CD1c-positive myeloid dendritic cell (primary cell): Measurements from ENCODE around the gene ABCC11.
"Not testable (repeated sequence)": the region's sequence is repeated elsewhere in the genome, so short reads cannot be mapped to it uniquely, and the experiment has no call there.

ENCODE experiments used
- DNase-seq: peaks from one replicate; pipeline ENCODE4 v3.0.0-alpha.2; 2016; ENCODE audit errors: extremely low spot score

ABCC11 gene

DNA sequence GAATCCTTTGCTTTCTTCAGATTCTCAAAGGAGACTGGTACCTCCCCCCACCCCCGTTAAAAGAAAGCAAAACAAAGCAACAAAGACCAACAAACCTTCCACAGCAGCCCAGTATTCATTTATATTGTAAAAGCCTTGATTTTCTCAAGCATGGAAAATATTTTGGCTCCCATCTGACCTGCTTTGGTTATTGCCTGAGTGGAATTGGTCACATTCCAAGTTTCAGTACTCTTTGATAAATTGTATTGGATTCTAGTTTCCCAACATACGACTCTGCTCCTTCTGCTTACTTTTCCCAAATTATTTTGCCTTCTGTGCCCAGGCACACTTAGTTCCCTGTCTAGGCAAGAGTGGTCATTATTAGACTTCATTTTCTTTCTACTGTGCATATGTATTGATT, 1.3 kb downstream of the ABCC11 start:
- no peak for DNase-seq

DNA sequence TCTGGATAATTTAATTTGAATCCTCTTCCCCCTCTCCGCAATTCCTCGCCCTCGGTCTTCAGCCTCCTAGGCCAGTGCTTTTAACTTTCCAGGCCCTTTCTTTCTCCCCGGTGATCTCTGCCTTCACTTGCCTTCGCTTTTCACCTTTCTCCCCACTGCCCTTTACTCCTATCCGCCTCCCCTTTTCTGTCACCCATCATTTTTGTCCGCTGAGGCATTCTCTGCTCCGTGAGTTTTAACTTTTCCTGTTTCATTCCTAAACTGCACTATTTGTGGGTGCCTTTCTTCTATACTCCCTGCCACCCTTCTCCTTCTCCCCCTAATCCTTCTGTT, 2.5 kb downstream of the ABCC11 start:
- DNase-seq = no peak

DNA sequence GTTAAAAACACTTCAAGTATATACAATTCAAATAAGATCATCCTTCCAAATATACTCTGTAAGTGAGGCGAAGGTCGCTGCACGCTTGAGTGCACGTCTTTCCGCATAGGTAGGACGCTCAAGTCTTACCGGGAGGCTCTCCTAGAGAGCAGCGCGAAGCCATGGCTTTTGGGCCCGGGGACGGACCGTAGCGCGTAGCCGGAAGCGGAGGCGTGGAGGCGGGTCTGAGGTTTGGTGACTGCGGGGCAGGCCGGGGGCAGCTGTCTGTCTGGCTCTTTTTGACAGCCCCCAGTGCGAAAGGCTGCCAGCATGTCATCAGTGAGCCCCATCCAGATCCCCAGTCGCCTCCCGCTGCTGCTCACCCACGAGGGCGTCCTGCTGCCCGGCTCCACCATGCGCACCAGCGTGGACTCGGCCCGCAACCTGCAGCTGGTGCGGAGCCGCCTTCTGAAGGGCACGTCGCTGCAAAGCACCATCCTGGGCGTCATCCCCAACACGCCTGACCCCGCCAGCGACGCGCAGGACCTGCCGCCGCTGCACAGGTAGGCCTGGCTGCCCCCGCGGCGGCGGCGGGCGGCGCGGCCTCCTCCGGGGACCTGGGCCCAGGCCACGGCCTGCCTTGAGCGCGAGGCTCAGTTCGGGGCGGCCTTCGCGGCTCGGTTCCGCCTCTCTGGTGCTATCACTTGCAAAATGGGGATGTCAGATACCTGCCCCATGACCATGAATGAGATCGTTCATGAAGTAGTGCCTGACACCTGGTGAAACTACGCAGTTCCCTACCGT, 3.1 kb downstream of the ABCC11 start, which contains the start of gene LONP2:
LONP2 (plus strand) TSS at position 221 of the 783 bp plus-strand sequence; CDS start at position 310, 89 bp downstream.
- peak; percentile 95 for DNase-seq

DNA sequence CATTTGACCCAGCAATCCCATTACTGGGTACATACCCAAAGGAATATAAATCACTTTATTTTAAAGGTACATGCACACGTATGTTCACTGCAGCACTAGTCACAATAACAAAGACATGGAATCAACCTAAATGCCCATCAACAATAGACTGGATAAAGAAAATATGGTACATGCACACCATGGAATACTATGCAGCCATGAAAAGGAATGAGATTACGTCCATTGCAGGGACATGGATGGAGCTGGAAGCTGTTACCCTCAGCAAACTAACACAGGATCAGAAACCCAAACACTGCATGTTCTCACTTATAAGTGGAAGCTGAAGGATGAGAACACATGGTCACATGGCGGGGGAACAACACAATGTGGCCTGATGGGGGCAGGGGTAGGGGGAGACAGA, 7.2 kb downstream of the ABCC11 start:
- DNase-seq = not testable (repeated sequence)

DNA sequence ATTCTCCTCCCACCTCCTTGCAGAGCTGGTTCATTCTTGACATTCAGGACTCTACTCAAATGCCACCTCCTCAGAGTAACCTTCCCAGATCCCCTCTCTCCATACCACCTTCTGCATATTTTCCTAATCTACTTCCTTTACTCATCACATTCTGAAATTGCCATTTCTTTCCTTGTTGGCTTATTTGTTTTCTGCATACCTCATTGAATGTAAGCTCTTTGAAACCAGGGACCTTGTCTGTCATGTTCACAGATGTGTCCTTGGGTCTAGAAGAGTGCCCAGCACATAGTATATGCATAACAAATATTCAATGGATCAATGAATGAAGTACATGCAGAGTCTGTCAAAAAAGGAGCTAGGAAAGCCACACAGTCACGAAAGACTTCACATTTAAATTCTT, 11.1 kb downstream of the ABCC11 start:
- DNase-seq = no peak

DNA sequence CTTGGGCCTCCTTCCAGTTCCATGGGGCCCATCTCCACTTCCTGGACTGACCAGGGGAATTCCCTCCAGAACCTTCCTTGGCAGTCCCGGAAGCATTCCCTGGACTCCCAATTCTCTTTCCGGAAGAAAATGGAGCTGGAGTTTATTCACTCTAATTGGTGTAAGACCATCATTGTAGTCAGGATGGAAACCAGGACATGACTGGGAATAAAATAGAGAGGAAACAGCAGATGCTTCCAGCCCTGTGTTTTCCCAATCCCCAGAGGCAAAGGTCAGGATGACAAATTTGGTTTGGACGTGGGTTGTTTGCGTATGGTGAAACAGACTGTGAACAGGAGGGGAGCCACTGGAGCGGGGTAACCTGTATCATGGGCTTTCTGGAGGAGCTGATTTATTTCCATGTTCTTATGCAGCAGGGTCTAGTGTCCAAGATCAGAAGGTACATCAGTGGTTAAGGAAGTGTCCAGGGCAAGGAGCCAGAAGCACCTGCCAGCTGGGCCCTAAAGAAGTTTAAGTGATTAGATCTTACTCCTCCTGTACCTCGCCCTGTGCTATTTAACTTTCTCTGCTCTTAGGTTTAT, 11.7 kb downstream of the ABCC11 start:
- no peak for DNase-seq

DNA sequence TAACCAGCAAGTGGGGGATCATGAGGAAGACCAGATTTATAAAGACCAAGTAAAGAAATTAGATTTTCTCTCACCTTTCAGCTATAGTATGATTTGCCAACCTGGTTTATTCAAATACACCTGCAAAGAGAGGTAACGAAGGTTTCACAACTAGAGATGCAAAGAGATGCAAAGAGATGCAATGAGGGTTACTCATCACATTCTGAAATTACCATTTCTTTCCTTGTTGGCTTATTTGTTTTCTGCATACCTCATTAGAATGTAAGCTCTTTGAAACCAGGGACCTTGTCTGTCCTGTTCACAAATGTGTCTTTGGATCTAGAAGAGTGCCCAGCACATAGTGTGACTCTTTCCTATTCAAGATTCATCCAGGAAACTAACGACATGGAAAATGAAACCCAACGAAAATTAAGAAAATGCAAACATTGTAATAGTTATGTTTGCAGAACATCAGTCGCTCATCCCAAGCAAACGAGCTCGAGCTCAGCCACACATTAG, 12.2 kb downstream of the ABCC11 start:
- no peak for DNase-seq

DNA sequence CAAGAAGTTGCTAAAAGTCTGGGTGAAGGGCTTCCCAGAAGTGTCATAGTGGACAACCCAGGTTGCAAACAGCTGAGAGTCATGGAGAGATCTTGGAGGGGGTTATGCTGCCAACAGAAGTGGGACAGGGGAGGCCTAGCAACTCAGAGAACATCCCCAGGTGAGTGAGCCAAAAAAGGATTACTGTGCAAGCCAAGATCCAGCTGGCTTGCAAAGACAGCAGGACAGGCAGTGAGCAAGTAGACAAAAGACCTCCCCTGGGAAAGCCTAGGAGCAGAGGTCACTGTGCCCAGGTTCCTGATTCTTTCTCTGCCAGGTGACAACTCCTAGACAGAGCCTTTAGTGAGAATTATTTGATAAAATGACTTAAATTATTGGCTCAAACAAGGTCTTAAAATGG, 12.7 kb downstream of the ABCC11 start:
- no peak for DNase-seq

DNA sequence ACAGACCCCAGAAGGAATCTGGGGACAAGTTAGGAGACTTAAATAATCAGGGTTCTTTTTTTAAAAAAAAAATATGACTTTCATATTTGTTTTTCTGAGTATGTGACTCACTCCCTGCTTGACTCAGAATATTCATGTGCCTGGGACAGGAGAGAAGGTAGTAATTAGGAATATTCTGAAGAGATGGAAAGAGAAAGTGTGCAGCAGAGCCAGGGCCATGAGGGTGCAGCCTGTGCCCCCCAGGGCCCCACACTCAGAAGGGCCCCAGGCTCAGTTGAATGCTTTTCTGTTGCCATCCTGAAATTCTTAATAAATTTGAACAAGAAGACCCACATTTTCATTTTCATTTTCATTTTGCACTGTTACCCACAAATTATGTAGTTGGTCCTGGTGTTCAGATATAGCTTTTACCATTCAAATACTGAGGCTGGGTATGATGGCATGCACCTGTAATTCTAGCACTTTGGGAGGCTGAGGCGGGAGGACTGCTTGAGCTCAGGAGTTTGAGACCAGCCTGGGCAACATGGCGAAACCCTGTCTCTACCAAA, 14.8 kb downstream of the ABCC11 start:
- DNase-seq = no peak

DNA sequence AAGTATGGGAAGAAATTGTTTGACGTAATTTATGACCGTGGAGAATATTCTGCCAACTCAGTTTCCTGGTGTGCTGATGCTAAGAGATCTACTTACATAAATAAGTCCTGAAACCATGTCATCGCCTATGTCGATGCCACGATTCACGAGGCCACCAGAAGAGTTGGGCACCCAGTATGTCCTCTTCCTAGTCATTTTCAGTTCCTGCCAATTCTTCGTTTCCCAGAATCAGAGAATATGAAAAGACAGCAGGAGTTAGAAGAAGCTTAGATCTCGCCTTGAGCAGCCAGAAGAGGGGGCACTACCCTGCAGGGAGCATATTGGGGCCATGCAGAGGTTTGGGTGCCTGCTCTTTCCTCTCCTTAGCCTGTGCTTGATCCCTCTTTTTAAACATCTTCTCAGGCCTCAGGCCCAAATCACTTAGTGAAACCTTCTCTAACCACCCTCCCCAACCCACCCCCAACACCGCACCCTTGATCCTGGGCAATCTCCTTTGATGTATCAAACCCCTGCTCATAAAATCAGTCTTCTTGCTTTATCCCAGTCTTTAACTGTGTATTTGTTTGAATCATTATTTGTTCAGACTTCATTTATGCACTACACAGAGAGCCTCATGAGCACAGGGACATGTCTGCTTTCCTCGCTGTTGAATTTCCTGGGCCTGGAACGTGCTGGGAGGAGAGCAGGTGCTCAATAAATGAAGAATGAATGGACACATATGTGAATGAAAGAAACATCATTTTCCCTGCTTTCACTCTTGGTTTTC, 15.4 kb downstream of the ABCC11 start:
- DNase-seq = peak; percentile 48

DNA sequence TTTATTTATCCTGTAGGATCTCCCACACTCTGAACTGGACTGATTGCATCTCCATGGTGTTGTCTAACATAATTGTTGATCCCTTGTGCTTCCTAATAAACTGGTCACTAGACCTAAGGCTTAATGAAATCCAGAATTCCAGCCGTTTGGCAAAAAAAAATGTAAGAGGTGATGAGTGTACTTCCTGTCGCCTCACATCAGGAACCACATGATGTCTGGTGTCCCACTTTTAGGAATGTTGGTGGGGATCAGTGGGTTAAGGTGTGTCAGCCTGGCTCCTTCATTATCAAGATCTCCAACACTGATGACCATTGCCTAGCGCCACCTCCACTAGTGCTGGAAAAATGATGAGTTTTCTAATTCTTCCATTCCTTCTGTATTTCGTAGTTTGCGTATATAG, 21.9 kb downstream of the ABCC11 start:
- no peak for DNase-seq

DNA sequence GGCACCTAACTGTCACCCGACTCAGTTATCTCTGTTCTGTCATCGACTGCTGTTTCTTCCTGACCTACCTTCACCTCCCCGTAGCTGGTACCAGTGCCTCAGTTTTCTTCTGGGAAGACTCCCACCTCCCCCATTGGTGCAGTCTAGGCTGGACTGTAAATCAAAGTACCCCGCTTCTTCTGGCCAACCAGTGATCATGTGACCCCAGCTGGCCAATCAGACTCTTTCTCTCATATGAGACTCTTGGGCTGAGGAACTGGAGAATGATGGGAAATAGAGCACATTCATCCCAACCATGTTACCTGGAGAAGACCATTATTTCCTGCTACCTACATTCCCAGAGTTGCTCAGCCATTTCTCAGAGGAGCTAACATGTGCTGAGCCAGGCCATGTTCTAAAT, 23.8 kb downstream of the ABCC11 start:
- no peak for DNase-seq

DNA sequence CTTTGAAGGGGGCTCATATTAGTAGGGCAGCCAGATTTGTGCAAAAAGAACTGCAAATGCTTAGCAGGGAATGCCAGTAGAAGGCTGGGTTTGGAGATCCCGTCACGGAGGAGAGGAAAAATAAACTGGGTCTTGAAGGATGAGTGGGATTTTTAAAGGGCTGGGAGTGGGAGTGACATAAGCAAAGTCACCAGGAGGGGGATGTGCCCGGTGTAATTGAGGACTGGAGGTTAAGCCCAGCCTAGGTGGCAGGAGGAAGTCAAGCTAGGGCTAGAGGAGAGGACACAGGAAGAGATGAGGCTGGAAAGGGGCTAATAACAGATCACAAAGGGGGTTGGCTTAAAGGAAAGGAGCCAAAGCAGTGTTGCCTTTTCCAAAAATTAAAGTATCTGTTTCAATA, 26.4 kb downstream of the ABCC11 start:
- no peak for DNase-seq

DNA sequence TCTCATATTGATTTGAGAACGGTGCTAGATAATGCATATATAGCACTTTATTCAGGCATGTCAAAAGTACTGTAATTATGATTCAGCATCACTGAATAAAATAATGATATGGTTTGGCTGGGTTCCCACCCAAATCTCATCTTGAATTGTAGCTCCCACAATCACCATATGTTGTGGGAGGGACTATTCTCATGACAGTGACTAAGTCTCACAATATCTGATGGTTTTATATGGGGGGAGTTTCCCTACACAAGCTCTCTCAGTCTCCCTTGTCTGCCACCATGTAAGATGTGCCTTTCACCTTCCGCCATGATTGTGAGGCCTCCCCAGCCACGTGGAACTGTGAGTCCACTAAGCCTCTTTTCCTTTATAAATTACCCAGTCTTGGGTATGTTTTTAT, 28.9 kb downstream of the ABCC11 start:
- DNase-seq = no peak

DNA sequence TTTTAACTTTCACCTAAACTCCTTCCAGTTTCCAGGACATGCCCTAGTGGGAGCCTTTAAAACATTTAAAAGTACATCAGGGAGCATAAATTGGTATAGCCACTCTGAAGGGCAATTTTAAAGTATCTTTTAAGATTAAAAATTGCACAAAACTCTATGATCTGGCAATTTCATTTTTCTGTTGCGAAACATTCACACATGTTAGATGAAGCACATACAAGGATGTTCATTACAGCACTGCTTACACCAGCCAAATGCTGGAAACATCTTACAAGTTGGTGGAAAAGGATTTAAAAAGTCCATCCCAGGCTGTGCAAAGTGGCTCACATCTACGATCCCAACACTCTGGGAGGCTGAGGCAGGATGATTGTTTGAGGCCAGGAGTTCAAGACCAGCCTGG, 29.6 kb downstream of the ABCC11 start:
- no peak for DNase-seq

DNA sequence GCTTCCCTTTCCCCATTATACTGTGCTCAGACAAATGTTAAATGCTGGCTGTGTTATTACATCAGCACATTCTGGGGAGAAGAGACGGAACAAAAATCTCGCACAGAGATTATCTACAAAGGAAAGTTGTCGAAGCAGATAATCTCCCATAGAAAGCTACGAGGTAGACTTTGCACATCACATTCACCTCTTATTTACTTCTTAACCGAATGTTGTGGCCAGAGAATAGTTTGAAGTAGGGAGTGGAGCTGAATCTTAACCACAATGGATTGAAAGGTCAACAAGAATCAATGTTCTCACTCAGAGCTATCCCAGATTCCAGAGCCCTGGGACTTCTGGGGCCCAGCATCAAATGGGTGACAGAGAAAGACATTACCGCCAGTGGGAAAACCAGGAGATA, 31.6 kb downstream of the ABCC11 start:
- no peak for DNase-seq

DNA sequence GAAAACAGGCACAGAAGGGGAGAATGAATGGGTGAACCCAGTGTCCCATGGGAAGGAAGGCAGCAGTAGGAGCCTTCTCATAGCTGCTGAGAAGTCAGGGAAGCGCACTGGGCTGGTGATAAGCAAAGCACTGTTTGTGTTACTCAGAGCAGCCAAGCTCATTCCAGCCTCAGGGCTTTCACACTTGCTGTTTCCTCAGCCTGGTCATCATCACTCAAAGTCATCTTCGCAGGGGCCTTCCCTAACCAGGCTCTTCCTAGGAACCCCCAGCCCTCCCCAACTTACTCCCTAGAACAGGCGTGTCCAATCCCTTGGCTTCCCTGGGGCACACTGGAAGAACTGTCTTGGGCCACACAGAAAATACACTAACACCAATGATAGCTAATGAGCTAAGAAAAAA, 35.3 kb downstream of the ABCC11 start:
- DNase-seq = no peak

DNA sequence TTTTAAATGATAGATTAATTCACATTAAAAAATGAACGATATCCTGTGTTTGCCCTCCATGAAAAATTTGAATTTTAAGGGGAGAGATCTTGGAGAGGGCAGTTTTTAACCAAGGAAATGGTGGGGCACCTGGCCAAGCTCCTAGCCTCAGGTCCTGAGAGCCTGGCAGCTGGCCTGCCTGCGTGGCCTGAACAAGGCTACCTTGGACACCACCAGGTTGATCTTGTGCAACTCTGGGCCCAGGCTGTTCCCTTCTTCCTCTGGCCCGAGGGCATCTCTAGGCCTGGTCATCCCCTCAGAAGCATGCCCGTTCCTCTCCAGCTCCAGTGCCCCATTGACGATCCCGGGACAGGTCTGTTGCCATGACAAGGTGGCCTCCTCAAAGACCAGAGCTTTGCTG, 36.6 kb downstream of the ABCC11 start:
- DNase-seq = no peak

DNA sequence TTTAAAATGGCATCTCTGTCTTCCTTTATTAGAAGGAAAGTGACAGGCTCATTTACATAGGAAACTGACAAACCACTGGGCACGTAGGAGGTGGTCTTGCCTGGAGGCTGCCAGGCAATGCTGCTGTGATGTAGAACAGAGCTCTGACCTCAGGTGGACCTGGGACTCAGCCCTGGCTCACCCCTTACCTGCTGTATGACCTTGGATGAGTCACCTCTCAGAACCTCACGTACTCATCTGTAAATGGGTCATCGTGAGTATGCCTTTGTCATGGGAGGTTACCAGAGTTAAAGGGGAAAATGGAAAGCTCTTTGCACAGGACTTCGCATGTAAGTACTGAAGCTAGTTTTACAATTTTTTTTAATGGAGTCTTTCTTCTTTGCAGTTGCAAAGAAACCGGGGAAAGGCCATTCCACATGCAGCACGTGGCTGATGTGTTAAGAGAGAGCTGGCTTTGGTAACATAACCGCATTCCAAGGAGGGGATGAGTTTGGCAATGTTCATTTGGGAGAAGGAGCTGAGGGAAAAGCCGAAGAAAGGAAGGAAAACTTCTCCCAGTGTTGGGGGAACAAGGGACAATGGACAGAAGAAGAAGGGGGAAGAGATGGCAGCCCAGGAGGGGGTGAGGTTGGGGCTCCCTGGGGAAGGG, 40.6 kb downstream of the ABCC11 start:
- DNase-seq = no peak

DNA sequence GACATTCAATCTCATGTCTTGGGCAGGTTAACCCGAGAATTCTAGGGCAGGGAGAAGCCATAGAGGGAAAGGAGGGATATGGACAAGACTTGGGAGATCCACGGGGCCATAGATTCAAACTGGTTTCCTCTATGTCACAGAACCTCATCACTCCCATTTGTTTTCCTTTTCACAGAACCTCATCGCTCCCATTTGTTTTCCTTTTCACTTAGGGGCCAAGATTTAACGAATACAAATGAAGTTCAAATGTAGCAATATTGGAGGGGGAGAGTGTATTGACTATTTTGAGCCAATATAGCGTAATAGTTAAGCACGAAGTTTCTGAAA, 42.6 kb downstream of the ABCC11 start:
- DNase-seq = no peak

DNA sequence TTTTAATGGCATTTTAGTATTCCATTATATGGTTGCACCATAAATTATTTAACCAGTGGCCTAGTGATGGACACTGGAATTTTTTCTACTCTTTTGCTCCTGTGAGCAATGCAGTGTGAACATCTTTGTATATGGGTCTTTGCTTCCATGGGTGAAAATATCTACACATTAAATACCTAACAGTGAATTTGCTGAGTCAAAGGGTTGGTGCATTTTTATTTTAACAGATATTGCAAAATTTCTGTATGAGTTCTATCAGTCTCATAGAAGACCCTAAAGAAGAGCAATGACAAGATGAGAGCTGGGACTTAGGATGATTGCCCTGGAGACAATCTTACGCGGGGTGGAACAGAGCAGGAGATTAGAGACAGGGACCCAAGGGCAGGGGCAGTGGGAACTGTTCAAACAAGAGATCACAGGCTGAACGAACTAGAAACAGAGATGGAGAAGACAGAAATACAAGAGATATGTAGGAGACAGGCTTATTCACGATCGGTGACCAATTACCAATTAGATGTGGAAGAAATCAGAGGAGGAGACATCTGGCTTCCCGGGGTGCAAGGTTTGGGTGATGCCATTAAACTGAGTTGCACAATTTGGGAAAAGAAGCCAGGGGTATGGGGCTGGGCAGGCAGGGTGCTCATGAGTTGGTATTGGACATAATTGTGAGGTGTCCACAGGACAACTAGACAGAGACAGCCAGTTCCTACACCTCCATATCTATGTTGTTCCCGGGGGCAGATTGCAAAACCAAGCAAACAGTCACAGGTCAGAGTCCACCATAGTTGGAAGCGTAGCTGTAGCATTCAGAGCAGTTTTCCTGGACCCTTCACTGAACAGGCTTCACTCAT, 43.1 kb downstream of the ABCC11 start:
- DNase-seq = no peak
